Astrocyte (in vitro differentiated cells and primary cell): ENCODE measurements around the gene TEN1. TPM values are rescaled to one million over a fixed set of nuclear protein-coding genes. Genes with fewer than 3 reads are reported as not detected.

Experiments used
- DNase-seq: peaks from one replicate; pipeline ENCODE4 v3.0.0-alpha.2; 2010; ENCODE audit warnings: low read depth
- FAIRE-seq: peaks from 2 replicates; lab custom pipeline; 2011; peaks lifted over from hg19 to GRCh38; lab: Jason Lieb, UNC
- H2AFZ ChIP-seq: 2 replicates; pipeline ENCODE4 v1.6.0; 2012; ENCODE audit warnings: low read depth, low read length, inconsistent platforms
- H3K27ac ChIP-seq: 2 replicates; pipeline ENCODE4 v1.5.1; 2011; ENCODE audit warnings: low read depth, low read length, inconsistent platforms
- H3K27me3 ChIP-seq: 2 replicates; pipeline ENCODE4 v1.6.0; 2011; ENCODE audit warnings: low read length, inconsistent platforms; ENCODE audit not compliant: insufficient read depth
- H3K36me3 ChIP-seq: 2 replicates; pipeline ENCODE4 v1.5.1; 2011; ENCODE audit warnings: low read length, inconsistent platforms; ENCODE audit not compliant: insufficient read depth
- H3K4me1 ChIP-seq: 2 replicates; pipeline ENCODE4 v1.5.1; 2011; ENCODE audit warnings: low read length, inconsistent platforms; ENCODE audit not compliant: insufficient read depth
- H3K4me2 ChIP-seq: 2 replicates; pipeline ENCODE4 v1.6.0; 2012; ENCODE audit warnings: low read length, inconsistent platforms
- H3K4me3 ChIP-seq: 2 replicates; pipeline ENCODE4 v1.5.1; 2011; ENCODE audit warnings: low read depth, mild to moderate bottlenecking, low read length, inconsistent platforms; ENCODE audit not compliant: insufficient read depth
- H3K79me2 ChIP-seq: 2 replicates; pipeline ENCODE4 v1.6.0; 2012; ENCODE audit warnings: mild to moderate bottlenecking, low read length, inconsistent platforms; ENCODE audit not compliant: insufficient read depth
- H3K9ac ChIP-seq: 2 replicates; pipeline ENCODE4 v1.6.0; 2012; ENCODE audit warnings: mild to moderate bottlenecking, low read length, inconsistent platforms
- H3K9me3 ChIP-seq: 2 replicates; pipeline ENCODE4 v1.5.1; 2012; ENCODE audit warnings: low read depth, mild to moderate bottlenecking, low read length, inconsistent platforms; ENCODE audit not compliant: insufficient read depth
- H4K20me1 ChIP-seq: 2 replicates; pipeline ENCODE4 v1.6.0; 2012; ENCODE audit warnings: low read length, inconsistent platforms; ENCODE audit not compliant: insufficient read depth
- H3K27ac Mint-ChIP-seq: one replicate; pipeline ENCODE4 v1.8.0; 2021; ENCODE audit warnings: mild to moderate bottlenecking, mixed read lengths; ENCODE audit not compliant: unreplicated experiment
- H3K27me3 Mint-ChIP-seq: one replicate; pipeline ENCODE4 v1.8.0; 2021; ENCODE audit warnings: low read depth, mixed read lengths; ENCODE audit not compliant: unreplicated experiment
- H3K36me3 Mint-ChIP-seq: one replicate; pipeline ENCODE4 v1.8.0; 2021; ENCODE audit warnings: low read depth, mixed read lengths; ENCODE audit not compliant: unreplicated experiment
- H3K4me1 Mint-ChIP-seq: one replicate; pipeline ENCODE4 v1.8.0; 2021; ENCODE audit warnings: low read depth, mixed read lengths; ENCODE audit not compliant: unreplicated experiment
- H3K4me3 Mint-ChIP-seq: one replicate; pipeline ENCODE4 v1.8.0; 2021; ENCODE audit warnings: mild to moderate bottlenecking, moderate library complexity, mixed read lengths; ENCODE audit not compliant: unreplicated experiment
- H3K9me3 Mint-ChIP-seq: one replicate; pipeline ENCODE4 v1.8.0; 2021; ENCODE audit warnings: mild to moderate bottlenecking, mixed read lengths; ENCODE audit not compliant: unreplicated experiment
- CTCF ChIP-seq: IDR thresholded peaks from 2 replicates; pipeline ENCODE4 v1.5.1; 2011; ENCODE audit warnings: low read depth, mild to moderate bottlenecking, inconsistent platforms, low read length, moderate library complexity; ENCODE audit not compliant: insufficient read depth
- EZH2 ChIP-seq: IDR thresholded peaks from 2 replicates; pipeline ENCODE4 v1.6.1; 2012; ENCODE audit warnings: mild to moderate bottlenecking, low read length, inconsistent platforms; ENCODE audit not compliant: insufficient read depth
- total RNA-seq: library from RNA; stranded (reverse); gene quantifications from 2 replicates; pipeline ENCODE4 v1.2.1, GENCODE V29; 2021

Gene TEN1
- total RNA-seq, 1 donor from 2014 or later, result 17.7 TPM

- H3K4me3 Mint-ChIP-seq, result no peak overlapping the region
- FAIRE-seq, result no peak
- Histone ChIP-seq H2AFZ (no peak overlapping the region), H3K4me1 (peaks cover 8% of the 10 kb centered on the region), H3K9me3 (no peaks in the 10 kb centered on the region), H4K20me1 (no peaks in the 10 kb centered on the region), H3K9ac (no peak overlapping the region), H3K27ac (no peak overlapping the region), H3K36me3 (no peaks in the 10 kb centered on the region), H3K79me2 (no peaks in the 10 kb centered on the region), H3K4me2 (no peak overlapping the region), H3K4me3 (no peak overlapping the region), H3K27me3 (no peaks in the 10 kb centered on the region)
- H3K27ac Mint-ChIP-seq, result no peak overlapping the region
- no peak for DNase-seq
- peaks cover 3% of the 10 kb centered on the region for H3K4me1 Mint-ChIP-seq
- H3K27me3 Mint-ChIP-seq, result peaks cover 21% of the 10 kb centered on the region
- no peaks in the 10 kb centered on the region for H3K9me3 Mint-ChIP-seq
- TF ChIP-seq CTCF (no peak), EZH2 (no peak)
- no peaks in the 10 kb centered on the region for H3K36me3 Mint-ChIP-seq
Observed at GRCh38 chr17:76025294-76025693, 46.3 kb downstream of the TEN1 start.

GRCh38 chr17:76026714-76027158 lies 47.7 kb downstream of the TEN1 start:
- Histone ChIP-seq H3K36me3 (no peaks in the 10 kb centered on the region), H2AFZ (no peak overlapping the region), H3K4me3 (no peak overlapping the region), H3K27me3 (no peaks in the 10 kb centered on the region), H3K9ac (no peak overlapping the region), H3K79me2 (no peaks in the 10 kb centered on the region), H3K27ac (no peak overlapping the region), H3K9me3 (no peaks in the 10 kb centered on the region), H3K4me1 (peaks cover 8% of the 10 kb centered on the region), H3K4me2 (no peak overlapping the region), H4K20me1 (no peaks in the 10 kb centered on the region)
- TF ChIP-seq CTCF, result no peak
- TF ChIP-seq EZH2, result no peak
- Mint-ChIP-seq H3K4me3 (no peak overlapping the region), H3K36me3 (no peaks in the 10 kb centered on the region), H3K27ac (no peak overlapping the region), H3K4me1 (peaks cover 3% of the 10 kb centered on the region), H3K9me3 (no peaks in the 10 kb centered on the region), H3K27me3 (peaks cover 19% of the 10 kb centered on the region)
- DNase-seq (no peak), FAIRE-seq (no peak)

GRCh38 chr17:76027159-76027839 lies 48.3 kb downstream of the TEN1 start, which contains the start of gene EVPL:
Gene EVPL (minus strand): TSS chr17:76027306. CDS start chr17:76027198, 108 bp downstream.
- H3K4me3 Mint-ChIP-seq, result no peak within 1 kb of the TSS
- no peak within 1 kb of the TSS for H3K4me2 ChIP-seq
- no peak within 1 kb of the TSS for H2AFZ ChIP-seq
- H3K27me3 ChIP-seq, result no peaks in the 10 kb centered on the region
- no peak within 1 kb of the TSS for H3K27ac Mint-ChIP-seq
- no peak within 1 kb of the TSS for H3K4me3 ChIP-seq
- no peak for DNase-seq
- no peaks in the 10 kb centered on the region for H3K36me3 ChIP-seq
- no peaks in the 10 kb centered on the region for H3K36me3 Mint-ChIP-seq
- H3K79me2 ChIP-seq, result no peaks in the 10 kb centered on the region
- peaks cover 3% of the 10 kb centered on the region for H3K4me1 Mint-ChIP-seq
- no peaks in the 10 kb centered on the region for H4K20me1 ChIP-seq
- H3K9me3 ChIP-seq, result no peaks in the 10 kb centered on the region
- H3K27ac ChIP-seq, result no peak within 1 kb of the TSS
- TF ChIP-seq CTCF, result no peak
- TF ChIP-seq EZH2, result no peak
- H3K4me1 ChIP-seq, result peaks cover 8% of the 10 kb centered on the region
- no peak within 1 kb of the TSS for H3K9ac ChIP-seq
- H3K27me3 Mint-ChIP-seq, result peaks cover 19% of the 10 kb centered on the region
- FAIRE-seq, result no peak
- H3K9me3 Mint-ChIP-seq, result no peaks in the 10 kb centered on the region
